Peyer's patch (tissue), 4 donors: ENCODE results near the gene KCTD2. TPM values are rescaled to one million over a fixed set of nuclear protein-coding genes. Genes with fewer than 3 reads are reported as not detected.

ENCODE experiments used
- DNase-seq, 3 donors: peaks; one replicate each; pipeline ENCODE4 v3.0.0-alpha.2; 2017 to 2019
- H3K27ac ChIP-seq, 4 donors: fragments of 200-600 bp; sonication (generic); one replicate each; pipeline ENCODE4 v1.5.1; 2016 to 2019
- H3K27me3 ChIP-seq, 2 donors: fragments of 200-600 bp; sonication (generic); one replicate each; pipeline ENCODE4 v1.5.1; 2019
- H3K36me3 ChIP-seq, 3 donors: fragments of 200-600 bp; sonication (generic); one replicate each; pipeline ENCODE4 v1.5.1; 2016 to 2019
- H3K4me1 ChIP-seq, 4 donors: fragments of 200-600 bp; sonication (generic); one replicate each; pipeline ENCODE4 v1.5.1; 2016 to 2019
- H3K4me3 ChIP-seq, 4 donors: fragments of 200-600 bp; sonication (generic); 1 replicate in 3 of 4; 2 replicates in 1 of 4; pipeline ENCODE4 v1.5.1; 2016 to 2019; ENCODE audit warnings: mild to moderate bottlenecking in 1 of 4
- H3K9me3 ChIP-seq, 4 donors: fragments of 200-600 bp; sonication (generic); one replicate each; pipeline ENCODE4 v1.5.1; 2016 to 2019; ENCODE audit warnings: mild to moderate bottlenecking in 1 of 4
- CTCF ChIP-seq, 6 experiments: fragments of 450-650 bp in 4 of 6; fragments of 200-600 bp in 2 of 6; sonication (generic) in 1 of 6; IDR thresholded peaks; one replicate each; pipeline ENCODE4 v1.5.1; 2017 to 2019; ENCODE audit warnings: antibody characterized with exemption in 6 of 6, mild to moderate bottlenecking in 3 of 6, moderate library complexity in 1 of 6
- POLR2A ChIP-seq, 2 donors: fragments of 450-650 bp; IDR thresholded peaks; one replicate each; pipeline ENCODE4 v1.5.1; 2017; ENCODE audit warnings: antibody characterized with exemption in 2 of 2, mild to moderate bottlenecking in 2 of 2, moderate library complexity in 2 of 2
- total RNA-seq, 4 donors: library from RNA; depleted of rRNA; stranded (reverse); fragments of >200 nt; gene quantifications; one replicate each; pipeline ENCODE4 v1.1.0, GENCODE V29; 2016

Gene KCTD2
- total RNA-seq, 4 donors from 2014 or later: 14.9 to 23.5 (median 20.4) TPM

GRCh38 chr17:75079023-75079373, 32.0 kb downstream of the KCTD2 start:
- DNase-seq: no peak
- Histone ChIP-seq H3K27me3 (no peaks in the 10 kb centered on the region), H3K27ac (peak overlapping the region; percentile 7 to 83 (median 75)), H3K4me3 (no peak overlapping the region), H3K4me1 (peaks cover 0 to 38% (median 26%) of the 10 kb centered on the region in 4 donors), H3K36me3 (no peaks in the 10 kb centered on the region), H3K9me3 (no peaks in the 10 kb centered on the region)
- TF ChIP-seq CTCF (IDR thresholded peaks at IDR 0.05) (no peak), POLR2A (IDR thresholded peaks at IDR 0.05) (no peak)

- no peak for DNase-seq
- H3K27me3 ChIP-seq: no peaks in the 10 kb centered on the region
- H3K9me3 ChIP-seq: no peaks in the 10 kb centered on the region
- TF ChIP-seq CTCF (IDR thresholded peaks at IDR 0.05) (no peak), POLR2A (IDR thresholded peaks at IDR 0.05) (no peak)
- no peak overlapping the region for H3K4me3 ChIP-seq
- peaks cover 0 to 50% (median 25%) of the 10 kb centered on the region in 4 donors for H3K4me1 ChIP-seq
- no peaks in the 10 kb centered on the region for H3K36me3 ChIP-seq
- no peak overlapping the region for H3K27ac ChIP-seq
These were observed 34.9 kb downstream of the KCTD2 start for GRCh38 chr17:75081611-75082540.

DNA sequence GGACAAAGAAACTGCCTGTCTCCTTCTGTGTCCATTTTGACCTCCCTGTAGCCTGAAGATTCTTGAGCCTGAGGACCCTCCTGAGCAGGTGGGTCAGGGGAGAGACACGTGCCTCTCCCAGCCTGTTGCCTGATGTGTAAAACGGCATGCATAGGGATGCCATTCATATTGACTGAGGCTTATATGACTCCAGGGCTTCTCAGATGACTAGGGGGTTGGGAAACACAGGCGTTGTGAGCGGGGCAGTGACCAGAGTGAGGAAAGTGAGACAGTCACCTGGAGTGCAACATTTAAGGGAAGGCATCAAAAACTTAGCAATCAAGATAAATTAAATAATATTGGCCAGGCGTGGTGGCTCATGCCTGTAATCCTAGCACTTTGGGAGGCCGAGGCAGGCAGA, 35.7 kb downstream of the KCTD2 start:
- H3K36me3 ChIP-seq: no peaks in the 10 kb centered on the region
- no peak overlapping the region for H3K27ac ChIP-seq
- no peaks in the 10 kb centered on the region for H3K9me3 ChIP-seq
- peaks cover 0 to 47% (median 21%) of the 10 kb centered on the region in 4 donors for H3K4me1 ChIP-seq
- DNase-seq: no peak
- no peak for TF ChIP-seq POLR2A (IDR thresholded peaks at IDR 0.05)
- no peak for TF ChIP-seq CTCF (IDR thresholded peaks at IDR 0.05)
- no peaks in the 10 kb centered on the region for H3K27me3 ChIP-seq
- no peak overlapping the region for H3K4me3 ChIP-seq

GRCh38 chr17:75084039-75084660, 37.1 kb downstream of the KCTD2 start:
- no peak for DNase-seq
- Histone ChIP-seq H3K27me3 (no peaks in the 10 kb centered on the region), H3K27ac (peak overlapping the region in 2 of 4 donors; percentile 44 to 60), H3K36me3 (no peaks in the 10 kb centered on the region), H3K9me3 (no peaks in the 10 kb centered on the region), H3K4me1 (peaks cover 0 to 41% (median 11%) of the 10 kb centered on the region in 4 donors), H3K4me3 (no peak overlapping the region)
- TF ChIP-seq POLR2A (IDR thresholded peaks at IDR 0.05) (no peak), CTCF (IDR thresholded peaks at IDR 0.05) (no peak)

DNA sequence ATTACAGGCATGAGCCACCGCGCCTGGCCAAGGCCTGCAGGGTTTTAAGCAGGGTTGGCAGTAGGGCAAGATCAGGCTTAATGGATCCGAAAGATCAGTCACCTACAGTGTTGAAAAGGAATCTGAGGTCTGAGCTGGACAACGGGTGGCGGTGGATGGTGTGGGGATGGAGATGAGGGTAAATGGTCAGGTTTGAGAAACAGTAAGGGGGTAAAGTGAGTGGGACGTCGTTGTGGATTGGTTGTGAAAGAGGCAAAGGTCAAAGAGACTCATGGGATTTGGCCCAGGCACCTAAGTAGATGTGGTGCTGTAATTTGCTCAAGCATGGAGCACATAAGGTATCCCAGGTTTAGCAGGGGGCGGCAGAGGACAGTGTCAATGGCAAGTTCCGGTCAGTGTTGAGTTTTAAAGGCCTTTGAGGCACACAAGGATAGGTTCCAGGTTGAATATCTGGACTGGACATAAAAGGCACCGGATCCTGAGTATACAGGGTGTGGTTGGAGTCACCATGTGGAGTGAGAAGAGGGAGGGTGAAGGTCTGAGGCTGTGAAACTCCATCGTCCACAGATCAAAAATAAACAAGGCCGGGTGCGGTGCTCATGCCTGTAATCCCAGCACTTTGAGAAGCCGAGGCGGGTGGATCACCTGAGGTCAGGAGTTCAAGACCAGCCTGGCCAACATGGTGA, 39.6 kb downstream of the KCTD2 start:
- Histone ChIP-seq H3K27me3 (no peaks in the 10 kb centered on the region), H3K4me1 (peaks cover 0 to 51% (median 10%) of the 10 kb centered on the region in 4 donors), H3K9me3 (no peaks in the 10 kb centered on the region), H3K27ac (peak overlapping the region in 3 of 4 donors; percentile 83 to 100 (median 95)), H3K36me3 (no peaks in the 10 kb centered on the region), H3K4me3 (no peak overlapping the region)
- TF ChIP-seq POLR2A (IDR thresholded peaks at IDR 0.05): peak in 1 of 2 donors; percentile 40
- TF ChIP-seq CTCF (IDR thresholded peaks at IDR 0.05): no peak
- DNase-seq: peak in 2 of 3 donors; percentile 65 to 72
